Kidney epithelial cell (primary cell): ENCODE data around the gene SLC23A1. TPM values are rescaled to one million over a fixed set of nuclear protein-coding genes. Genes with fewer than 3 reads are reported as not detected.

Experiments
- DNase-seq: peaks from one replicate; pipeline ENCODE4 v3.0.0-alpha.2; 2010; ENCODE audit warnings: low read depth
- H3K27me3 ChIP-seq: 2 replicates; pipeline ENCODE4 v1.6.0; 2011; ENCODE audit warnings: low read length; ENCODE audit not compliant: control insufficient read depth, insufficient read depth
- H3K36me3 ChIP-seq: 2 replicates; pipeline ENCODE4 v1.5.1; 2011; ENCODE audit warnings: low read length; ENCODE audit not compliant: control insufficient read depth, insufficient read depth
- H3K4me3 ChIP-seq: 2 replicates; pipeline ENCODE4 v1.5.1; 2011; ENCODE audit warnings: low read depth, mild to moderate bottlenecking, control low read depth, low read length
- CTCF ChIP-seq: IDR thresholded peaks from 2 replicates; pipeline ENCODE4 v1.5.1; 2011; ENCODE audit warnings: mild to moderate bottlenecking, moderate library complexity, low read length, control low read depth, inconsistent platforms; ENCODE audit not compliant: insufficient read depth, poor library complexity, severe bottlenecking
- total RNA-seq: library from RNA; depleted of rRNA; stranded (reverse); fragments of >200 nt; gene quantifications from 2 replicates; pipeline ENCODE4 v1.2.3, GENCODE V29; 2015

The SLC23A1 gene
- total RNA-seq, 1 donor from 2014 or later, result not detected

- no peak for TF ChIP-seq CTCF
- H3K27me3 ChIP-seq, result no peaks in the 10 kb centered on the region
- H3K4me3 ChIP-seq, result no peak overlapping the region
- DNase-seq, result no peak
- no peaks in the 10 kb centered on the region for H3K36me3 ChIP-seq
Measured at GRCh38 chr5:139335811-139336210, 47.3 kb downstream of the SLC23A1 start.

Other genes starting within 250 kb of the SLC23A1 start
- 27.3 and 29.9 TPM in 2 replicates for gene SIL1, start 184.9 kb downstream of the SLC23A1 start, total RNA-seq
- 219 and 266 TPM in 2 replicates for gene MATR3, start 89.6 kb downstream of the SLC23A1 start, total RNA-seq
- gene PAIP2, start 41.4 kb downstream of the SLC23A1 start, total RNA-seq, result 63.0 and 72.9 TPM in 2 replicates
- gene MZB1, start 6.6 kb upstream of the SLC23A1 start, total RNA-seq, result not detected in 2 replicates
- gene PROB1, start 11.8 kb upstream of the SLC23A1 start, total RNA-seq, result 3.0 and 3.6 TPM in 2 replicates
- 7.7 and 8.8 TPM in 2 replicates for gene SPATA24, start 20.8 kb upstream of the SLC23A1 start, total RNA-seq
- gene DNAJC18, start 56.2 kb upstream of the SLC23A1 start, total RNA-seq, result 8.1 and 14.2 TPM in 2 replicates
- gene ECSCR, start 79.4 kb upstream of the SLC23A1 start, total RNA-seq, result not detected in 2 replicates
- not detected in 2 replicates for gene SMIM33, start 87.7 kb upstream of the SLC23A1 start, total RNA-seq
- 15.5 and 17.5 TPM in 2 replicates for gene STING1, start 99.5 kb upstream of the SLC23A1 start, total RNA-seq
- 120 and 127 TPM in 2 replicates for gene UBE2D2, start 178.0 kb upstream of the SLC23A1 start, total RNA-seq